Measurements from ENCODE around the gene CCNK. TPM values are rescaled to one million over a fixed set of nuclear protein-coding genes. Genes with fewer than 3 reads are reported as not detected.

Gene CCNK
- total RNA-seq, 1 experiment from 2014 or later, result 84.7 TPM

GRCh38 chr14:99510556-99511139, 29.4 kb downstream of the CCNK start:
- peaks cover 14% of the 10 kb centered on the region for H3K4me1 Mint-ChIP-seq
- no peak for DNase-seq (ENCODE audit: low spot score)
- ChIA-PET POLR2A (interaction anchor here (1.1 kb wide), 1 partner anchor 39 kb away, joined by 3 read pairs; no protein-coding TSS in a partner anchor), CTCF (interaction anchor here (0.7 kb wide), 1 partner anchor 122 kb away, joined by 5 read pairs; no protein-coding TSS in a partner anchor)
- H3K4me3 Mint-ChIP-seq, result no peak overlapping the region
- TF ChIP-seq ZNF512 (CRISPR knock-in tag; IDR thresholded peaks at IDR 0.05; ENCODE audit: borderline replicate concordance) (no peak), CDX4 (CRISPR knock-in tag; IDR thresholded peaks at IDR 0.05; ENCODE audit: borderline replicate concordance) (no peak), MXD4 (CRISPR knock-in tag; IDR thresholded peaks at IDR 0.05; ENCODE audit: borderline replicate concordance) (no peak), SMAD4 (CRISPR knock-in tag; IDR thresholded peaks at IDR 0.05) (no peak), E2F5 (CRISPR knock-in tag; IDR thresholded peaks at IDR 0.05) (no peak), SOX15 (CRISPR knock-in tag; IDR thresholded peaks at IDR 0.05) (no peak), PRDM15 (CRISPR knock-in tag; IDR thresholded peaks at IDR 0.05) (no peak), ZNF281 (CRISPR knock-in tag; IDR thresholded peaks at IDR 0.05) (no peak), RELA (CRISPR knock-in tag; IDR thresholded peaks at IDR 0.05; ENCODE audit: borderline replicate concordance) (no peak)
- H3K36me3 Mint-ChIP-seq, result peaks cover 40% of the 10 kb centered on the region
- H3K9me3 Mint-ChIP-seq, result no peaks in the 10 kb centered on the region
- H3K27me3 Mint-ChIP-seq (ENCODE audit: low read depth), result no peaks in the 10 kb centered on the region
- ATAC-seq, result no peak
- no peak overlapping the region for H3K27ac Mint-ChIP-seq

- CTCF ChIA-PET, result interaction anchor here (0.7 to 1.0 kb wide), 2 partner anchors 83 to 123 kb away, joined by 3 to 5 read pairs; no protein-coding TSS in a partner anchor
- Mint-ChIP-seq H3K36me3 (peaks cover 31% of the 10 kb centered on the region), H3K27me3 (ENCODE audit: low read depth) (no peaks in the 10 kb centered on the region), H3K27ac (no peak overlapping the region), H3K4me3 (no peak overlapping the region), H3K9me3 (no peaks in the 10 kb centered on the region), H3K4me1 (peaks cover 14% of the 10 kb centered on the region)
- DNase-seq (ENCODE audit: low spot score) (no peak), ATAC-seq (no peak)
- POLR2A ChIA-PET, result interaction anchor here (1.1 kb wide), 1 partner anchor 38 kb away, joined by 3 read pairs; no protein-coding TSS in a partner anchor
- no peak for TF ChIP-seq AFF4 (CRISPR knock-in tag; IDR thresholded peaks at IDR 0.05; ENCODE audit: borderline replicate concordance)
- no peak for TF ChIP-seq ZBTB21 (CRISPR knock-in tag; IDR thresholded peaks at IDR 0.05; ENCODE audit: borderline replicate concordance)
- TF ChIP-seq CTCF (IDR thresholded peaks at IDR 0.05), result no peak
- TF ChIP-seq RELA (CRISPR knock-in tag; IDR thresholded peaks at IDR 0.05; ENCODE audit: borderline replicate concordance), result no peak
- no peak for TF ChIP-seq ZNF512 (CRISPR knock-in tag; IDR thresholded peaks at IDR 0.05; ENCODE audit: borderline replicate concordance)
Measured at GRCh38 chr14:99511421-99512109, 30.4 kb downstream of the CCNK start.

Measured in WTC11 (cell line).